OCI-LY1 (cell line): ENCODE results near the gene NISCH.

Experiments
- H2AFZ ChIP-seq: fragments of 200-600 bp; sonication (generic), shearing (Covaris generic); 2 replicates; pipeline ENCODE4 v1.6.0; 2014; ENCODE audit warnings: antibody characterized with exemption, mild to moderate bottlenecking, low read length
- H3F3A ChIP-seq: fragments of 200-600 bp; sonication (generic), shearing (Covaris generic); 2 replicates; pipeline ENCODE4 v1.6.0; 2014; ENCODE audit warnings: mild to moderate bottlenecking, antibody characterized with exemption, low read length, moderate library complexity; ENCODE audit not compliant: insufficient read depth
- H3K27ac ChIP-seq: fragments of 200-600 bp; sonication (generic); 2 replicates; pipeline ENCODE4 v1.5.1; 2014; ENCODE audit warnings: low read length, mixed run types, mild to moderate bottlenecking, low read depth; ENCODE audit not compliant: poor library complexity, severe bottlenecking
- H3K27me3 ChIP-seq: fragments of 200-600 bp; sonication (generic); 2 replicates; pipeline ENCODE4 v1.6.0; 2014; ENCODE audit warnings: antibody characterized with exemption, mild to moderate bottlenecking, low read length, moderate library complexity; ENCODE audit not compliant: insufficient read depth
- H3K36me3 ChIP-seq: fragments of 200-600 bp; sonication (generic); 2 replicates; pipeline ENCODE4 v1.6.1; 2014; ENCODE audit warnings: mild to moderate bottlenecking, antibody characterized with exemption, low read length, moderate library complexity, mixed read lengths; ENCODE audit not compliant: insufficient read depth
- H3K4me1 ChIP-seq: fragments of 200-600 bp; sonication (generic); 2 replicates; pipeline ENCODE4 v1.5.1; 2014; ENCODE audit warnings: mild to moderate bottlenecking, low read length, moderate library complexity; ENCODE audit not compliant: insufficient read depth, severe bottlenecking
- H3K4me2 ChIP-seq: fragments of 200-600 bp; sonication (generic), shearing (Covaris generic); 2 replicates; pipeline ENCODE4 v1.6.1; 2014; ENCODE audit warnings: low read length
- H3K4me3 ChIP-seq: fragments of 200-600 bp; sonication (generic); 2 replicates; pipeline ENCODE4 v1.5.1; 2014; ENCODE audit warnings: low read length, low read depth, mild to moderate bottlenecking, mixed read lengths; ENCODE audit not compliant: poor library complexity, severe bottlenecking
- H3K79me2 ChIP-seq: fragments of 200-600 bp; shearing (Covaris generic); 2 replicates; pipeline ENCODE4 v1.6.1; 2016; ENCODE audit warnings: mixed run types, low read length, mixed read lengths; ENCODE audit not compliant: insufficient read depth
- H3K9ac ChIP-seq: fragments of 200-600 bp; sonication (generic), shearing (Covaris generic); 2 replicates; pipeline ENCODE4 v1.6.1; 2014; ENCODE audit warnings: mild to moderate bottlenecking, low read length, mixed read lengths
- H3K9me2 ChIP-seq: fragments of 200-600 bp; sonication (generic), shearing (Covaris generic); 2 replicates; pipeline ENCODE4 v1.6.1; 2014; ENCODE audit warnings: low read depth, mild to moderate bottlenecking, low read length, mixed read lengths
- H3K9me3 ChIP-seq: fragments of 200-600 bp; shearing (Covaris generic); 2 replicates; pipeline ENCODE4 v1.6.1; 2014; ENCODE audit warnings: low read length, mixed read lengths
- H4K20me1 ChIP-seq: fragments of 200-600 bp; sonication (generic), shearing (Covaris generic); 2 replicates; pipeline ENCODE4 v1.6.0; 2016; ENCODE audit warnings: mild to moderate bottlenecking, low read length; ENCODE audit not compliant: insufficient read depth
- CTCF ChIP-seq: fragments of 200-600 bp; sonication (generic), shearing (Covaris generic); IDR thresholded peaks from 2 replicates; pipeline ENCODE4 v1.5.1; 2017; ENCODE audit warnings: mild to moderate bottlenecking, antibody characterized with exemption, low read length, moderate library complexity, mixed read lengths
- EZH2 ChIP-seq: fragments of 200-600 bp; sonication (generic), shearing (Covaris generic); IDR thresholded peaks from 2 replicates; pipeline ENCODE4 v1.8.0; 2017; ENCODE audit warnings: borderline replicate concordance, mixed run types, mild to moderate bottlenecking, antibody characterized with exemption, low read length, moderate library complexity, mixed read lengths

NISCH gene

GRCh38 chr3:52529376-52530333, 74.3 kb downstream of the NISCH start:
- H3K27me3 ChIP-seq, result no peaks in the 10 kb centered on the region
- peaks cover 37% of the 10 kb centered on the region for H3K36me3 ChIP-seq
- H3K4me1 ChIP-seq, result peaks cover 24% of the 10 kb centered on the region
- H3K9me3 ChIP-seq, result no peaks in the 10 kb centered on the region
- H4K20me1 ChIP-seq, result no peaks in the 10 kb centered on the region
- H3K4me3 ChIP-seq, result no peak overlapping the region
- no peak overlapping the region for H2AFZ ChIP-seq
- peaks cover 3% of the 10 kb centered on the region; the same call in 1 of the 2 replicates for H3F3A ChIP-seq
- no peaks in the 10 kb centered on the region for H3K79me2 ChIP-seq
- H3K9ac ChIP-seq, result no peak overlapping the region
- H3K4me2 ChIP-seq, result no peak overlapping the region
- no peaks in the 10 kb centered on the region for H3K9me2 ChIP-seq
- no peak overlapping the region for H3K27ac ChIP-seq
- no peak for TF ChIP-seq EZH2
- no peak for TF ChIP-seq CTCF

GRCh38 chr3:52530918-52531826, 75.8 kb downstream of the NISCH start:
- no peak overlapping the region for H2AFZ ChIP-seq
- TF ChIP-seq EZH2, result no peak
- no peak for TF ChIP-seq CTCF
- peak overlapping the region; percentile 14 for H3K27ac ChIP-seq
- H3K9me2 ChIP-seq, result no peaks in the 10 kb centered on the region
- H3K27me3 ChIP-seq, result no peaks in the 10 kb centered on the region
- no peak overlapping the region for H3K9ac ChIP-seq
- peaks cover 39% of the 10 kb centered on the region for H3K4me1 ChIP-seq
- no peaks in the 10 kb centered on the region for H3K9me3 ChIP-seq
- peak overlapping the region; percentile 87; the same call in 1 of the 2 replicates for H3K4me2 ChIP-seq
- H3F3A ChIP-seq, result peaks cover 11% of the 10 kb centered on the region
- no peaks in the 10 kb centered on the region for H3K79me2 ChIP-seq
- H4K20me1 ChIP-seq, result no peaks in the 10 kb centered on the region
- H3K36me3 ChIP-seq, result peaks cover 30% of the 10 kb centered on the region
- no peak overlapping the region for H3K4me3 ChIP-seq

GRCh38 chr3:52531860-52532516, 76.6 kb downstream of the NISCH start:
- no peak for TF ChIP-seq CTCF
- TF ChIP-seq EZH2, result no peak
- H3K27ac ChIP-seq, result peak overlapping the region; percentile 14
- no peak overlapping the region for H2AFZ ChIP-seq
- H3K4me3 ChIP-seq, result peak overlapping the region; percentile 85
- peaks cover 11% of the 10 kb centered on the region for H3F3A ChIP-seq
- H4K20me1 ChIP-seq, result no peaks in the 10 kb centered on the region
- H3K9me3 ChIP-seq, result no peaks in the 10 kb centered on the region
- peaks cover 23% of the 10 kb centered on the region for H3K36me3 ChIP-seq
- H3K4me1 ChIP-seq, result peaks cover 40% of the 10 kb centered on the region
- no peaks in the 10 kb centered on the region for H3K9me2 ChIP-seq
- H3K4me2 ChIP-seq, result peak overlapping the region; percentile 87
- H3K9ac ChIP-seq, result peak overlapping the region; percentile 84; the same call in 1 of the 2 replicates
- H3K79me2 ChIP-seq, result peaks cover 5% of the 10 kb centered on the region
- H3K27me3 ChIP-seq, result no peaks in the 10 kb centered on the region
